ENCODE data around the gene EYA4.

EYA4 gene

GRCh38 chr6:133432021-133432989 lies 191.1 kb downstream of the EYA4 start:
- in situ Hi-C loops (cut with HindIII; ENCODE audit: low sequenced_read_pairs): no loop called here

GRCh38 chr6:133435065-133435728 lies 194.0 kb downstream of the EYA4 start:
- in situ Hi-C loops (cut with HindIII; ENCODE audit: low sequenced_read_pairs): no loop called here

GRCh38 chr6:133436652-133437051 lies 195.5 kb downstream of the EYA4 start:
- in situ Hi-C loops (cut with HindIII; ENCODE audit: low sequenced_read_pairs): no loop called here

DNA sequence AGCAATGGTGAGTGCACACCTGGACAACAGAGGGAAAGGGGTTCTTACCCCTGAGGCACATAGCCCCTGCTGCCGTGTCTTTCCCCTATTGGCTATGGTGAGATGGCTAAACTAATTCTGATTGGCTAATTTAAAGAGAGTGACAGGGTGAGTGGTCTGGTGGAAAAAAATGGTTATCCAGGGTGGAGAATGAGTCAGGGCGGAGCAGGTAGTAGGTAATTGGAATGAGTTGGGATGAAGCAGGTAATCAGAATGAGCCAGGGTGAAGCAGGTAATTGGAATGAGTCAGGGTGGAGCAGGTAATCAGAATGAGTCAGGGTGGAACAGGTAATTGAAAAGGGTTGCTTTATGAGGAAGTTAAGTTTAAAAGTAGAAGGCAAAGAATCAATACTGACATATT lies 200.3 kb downstream of the EYA4 start:
- in situ Hi-C loops (cut with HindIII; ENCODE audit: low sequenced_read_pairs): no loop called here

GRCh38 chr6:133446789-133447188 lies 205.6 kb downstream of the EYA4 start:
- in situ Hi-C loops (cut with HindIII; ENCODE audit: low sequenced_read_pairs): no loop called here

DNA sequence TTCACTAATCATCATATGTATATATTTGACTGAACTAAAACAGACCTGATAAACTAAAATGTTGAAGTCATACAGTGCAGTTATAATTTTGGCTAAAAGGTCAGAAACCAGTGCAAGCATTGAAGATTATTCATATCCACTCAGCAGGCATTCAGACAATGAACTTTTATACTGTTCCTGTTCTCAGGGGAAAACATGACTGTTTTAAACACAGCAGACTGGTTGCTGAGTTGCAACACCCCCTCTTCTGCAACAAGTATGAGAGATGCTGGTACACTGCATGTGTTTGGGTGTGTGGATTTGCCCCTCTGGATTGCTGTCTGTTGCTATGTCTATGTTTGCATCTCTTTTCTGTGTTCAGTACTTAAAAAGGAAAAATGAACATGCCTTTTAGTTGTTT lies 206.8 kb downstream of the EYA4 start:
- in situ Hi-C loops (cut with HindIII; ENCODE audit: low sequenced_read_pairs): no loop called here

DNA sequence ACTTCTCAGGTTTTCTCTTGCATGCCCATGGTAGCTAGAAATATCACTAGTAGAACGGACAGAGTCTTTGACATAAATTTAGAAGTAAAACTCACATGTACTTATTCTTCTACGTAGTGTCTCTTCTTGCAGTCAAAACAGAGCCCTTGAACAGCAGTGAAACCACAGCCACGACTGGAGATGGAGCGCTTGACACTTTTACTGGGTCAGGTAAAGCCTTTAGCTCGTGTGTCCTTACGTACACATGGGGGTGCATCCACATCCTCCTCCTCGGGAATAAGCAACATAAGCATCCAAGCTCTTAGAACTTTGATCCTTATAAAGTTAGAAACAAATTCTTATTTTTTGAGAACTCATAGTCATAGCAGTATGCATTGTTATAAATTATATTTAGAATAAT lies 215.3 kb downstream of the EYA4 start:
- in situ Hi-C loops (cut with HindIII; ENCODE audit: low sequenced_read_pairs): no loop called here

- in situ Hi-C loops (cut with HindIII; ENCODE audit: low sequenced_read_pairs): no loop called here
Measured at GRCh38 chr6:133456944-133457343, 215.8 kb downstream of the EYA4 start.

- in situ Hi-C loops (cut with HindIII; ENCODE audit: low sequenced_read_pairs): no loop called here
Measured at GRCh38 chr6:133460101-133460500, 218.9 kb downstream of the EYA4 start.

DNA sequence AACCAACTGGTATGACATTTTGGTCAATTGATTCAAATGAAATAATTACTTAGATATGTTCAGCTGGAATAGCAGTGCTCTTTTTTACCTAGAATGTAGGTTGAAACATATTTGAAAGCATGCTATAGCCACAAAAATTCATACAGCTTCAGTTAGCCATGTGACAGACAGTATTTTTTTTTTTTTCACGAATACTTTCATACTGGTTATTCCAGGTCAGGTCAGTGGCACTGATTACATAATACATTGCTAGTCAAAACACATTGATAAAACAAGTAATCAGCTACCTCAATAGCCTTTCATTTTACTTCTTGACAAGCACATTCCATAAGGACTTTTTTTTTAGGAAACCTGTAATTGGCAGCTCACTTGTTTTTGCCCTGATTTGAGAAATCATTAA lies 222.6 kb downstream of the EYA4 start:
- in situ Hi-C loops (cut with HindIII; ENCODE audit: low sequenced_read_pairs): no loop called here

DNA sequence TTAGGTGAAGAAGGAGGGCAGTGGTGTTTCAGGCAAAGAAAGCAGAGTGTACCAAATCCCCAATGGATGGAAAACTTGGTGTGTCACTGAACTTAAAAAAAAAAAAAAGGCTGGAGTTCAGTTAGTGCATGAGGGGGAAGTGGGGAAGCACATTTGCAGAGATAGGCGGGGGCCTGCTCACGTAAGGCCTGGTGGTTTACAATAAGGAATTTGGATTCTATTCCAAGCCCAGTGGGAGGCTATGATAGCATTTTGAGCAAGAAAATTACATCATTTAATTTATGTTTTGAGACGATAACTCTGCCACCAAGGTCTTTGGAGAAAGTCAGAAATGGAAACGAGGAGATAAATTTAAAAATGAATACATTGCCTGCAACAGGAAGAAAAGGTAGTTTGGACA lies 225.5 kb downstream of the EYA4 start:
- in situ Hi-C loops (cut with HindIII; ENCODE audit: low sequenced_read_pairs): no loop called here

DNA sequence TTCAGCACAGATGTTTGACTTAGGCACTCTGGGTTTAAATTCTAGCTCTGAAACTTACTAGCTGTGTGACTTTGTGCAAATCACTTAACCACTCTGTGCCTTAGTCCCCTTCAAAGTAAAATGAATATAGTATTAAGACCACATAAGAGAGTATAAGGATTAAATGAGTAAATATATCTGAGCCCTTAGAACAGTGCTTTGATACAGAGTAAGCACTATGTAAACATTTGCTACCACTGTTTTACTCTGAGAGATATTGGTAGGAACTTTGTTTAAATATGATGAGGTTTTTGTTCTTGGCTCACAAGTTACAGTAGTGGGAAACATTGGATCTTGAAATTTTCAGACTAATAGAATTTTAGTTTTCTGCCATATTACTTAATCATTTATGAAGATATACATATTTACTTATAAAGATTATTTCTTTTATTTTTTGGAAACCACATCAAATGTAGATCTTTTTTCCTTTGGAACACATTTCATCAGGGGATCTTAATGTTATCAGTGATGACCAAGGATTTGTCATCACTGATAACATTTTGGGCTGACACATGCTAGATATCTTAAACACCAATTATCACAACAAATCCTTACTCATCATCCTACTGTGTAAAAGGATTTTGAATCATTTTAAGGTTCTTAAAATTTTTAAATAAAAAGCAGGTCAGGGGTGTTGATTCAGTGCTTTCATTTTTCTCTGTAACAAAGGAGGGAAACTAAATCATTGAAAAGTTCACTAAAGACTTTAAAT lies 226.2 kb downstream of the EYA4 start:
- in situ Hi-C loops (cut with HindIII; ENCODE audit: low sequenced_read_pairs): no loop called here

- in situ Hi-C loops (cut with HindIII; ENCODE audit: low sequenced_read_pairs): no loop called here
Measured at GRCh38 chr6:133467982-133468380, 226.8 kb downstream of the EYA4 start.

GRCh38 chr6:133468591-133468990 lies 227.4 kb downstream of the EYA4 start:
- in situ Hi-C loops (cut with HindIII; ENCODE audit: low sequenced_read_pairs): no loop called here

DNA sequence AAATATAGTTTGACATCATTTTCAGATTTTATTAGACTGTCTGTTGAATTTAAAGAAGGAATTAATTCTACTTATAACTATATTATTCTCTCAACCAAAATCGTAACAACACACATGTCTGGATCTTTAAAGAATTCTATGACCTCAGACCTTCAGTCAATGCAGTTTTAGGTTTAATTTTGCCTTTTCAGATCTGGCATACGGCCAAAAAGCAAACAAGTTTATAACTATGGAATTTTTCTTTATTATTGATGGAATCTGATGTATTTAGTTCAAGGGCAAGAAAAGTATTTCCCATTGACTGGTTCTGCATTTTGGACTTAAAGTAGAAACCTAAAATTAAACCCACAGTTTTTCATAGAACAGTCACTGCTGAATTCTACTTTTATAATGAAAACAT lies 233.4 kb downstream of the EYA4 start:
- in situ Hi-C loops (cut with HindIII; ENCODE audit: low sequenced_read_pairs): no loop called here

- in situ Hi-C loops (cut with HindIII; ENCODE audit: low sequenced_read_pairs): no loop called here
Measured at GRCh38 chr6:133478673-133479072, 237.5 kb downstream of the EYA4 start.

GRCh38 chr6:133487174-133487573 lies 246.0 kb downstream of the EYA4 start:
- in situ Hi-C loops (cut with HindIII; ENCODE audit: low sequenced_read_pairs): no loop called here

DNA sequence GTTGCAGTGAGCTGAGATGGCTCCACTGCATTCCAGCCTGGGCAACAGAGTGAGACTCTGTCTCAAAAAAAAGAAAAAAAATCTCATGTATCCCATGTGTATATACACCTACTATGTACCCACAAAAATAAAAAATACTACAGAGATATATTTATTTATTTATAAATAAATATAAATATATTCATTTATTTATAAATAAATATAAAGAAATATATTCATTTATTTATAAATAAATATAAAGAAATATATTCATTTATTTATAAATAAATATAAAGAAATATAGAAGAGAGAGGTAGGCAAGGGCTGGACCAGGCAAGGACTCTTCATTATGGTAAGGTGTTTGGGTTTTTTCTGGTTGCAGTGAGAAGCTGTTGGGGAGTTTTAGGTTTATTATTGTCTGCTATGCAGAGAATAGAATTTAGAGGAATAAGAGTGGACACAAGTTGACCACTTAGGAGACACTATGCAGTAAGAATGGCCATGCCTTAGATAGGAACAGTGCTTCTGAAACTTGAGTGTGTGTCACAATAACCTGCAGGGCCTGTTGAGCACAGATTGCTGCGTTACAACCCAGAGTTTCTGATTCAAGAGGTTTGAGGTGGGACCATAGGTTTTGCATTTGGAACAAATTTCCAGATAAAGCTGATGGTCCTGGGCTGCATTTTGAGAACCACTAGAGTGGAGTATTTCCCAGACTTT lies 254.2 kb downstream of the EYA4 start:
- in situ Hi-C loops (cut with HindIII; ENCODE audit: low sequenced_read_pairs): no loop called here

DNA sequence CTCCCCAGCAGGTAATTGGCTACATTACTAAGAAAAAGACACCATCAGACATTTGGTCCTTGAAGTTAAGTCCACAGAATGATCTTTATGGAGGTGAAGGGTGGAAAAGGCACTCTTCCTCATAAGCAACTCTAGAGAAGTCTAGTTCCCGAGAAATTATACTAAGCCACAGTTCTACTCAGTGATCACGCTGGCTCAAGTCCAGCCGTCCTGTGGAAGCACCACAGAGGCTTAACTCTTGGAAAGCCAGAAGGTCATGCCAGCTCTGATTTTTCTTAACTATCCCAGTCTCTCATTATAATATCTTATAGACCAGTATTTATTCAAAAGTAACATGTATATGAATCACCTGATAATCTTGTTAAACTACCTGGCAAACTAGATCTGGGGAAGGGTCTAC lies 258.5 kb downstream of the EYA4 start:
- in situ Hi-C loops (cut with HindIII; ENCODE audit: low sequenced_read_pairs): no loop called here

DNA sequence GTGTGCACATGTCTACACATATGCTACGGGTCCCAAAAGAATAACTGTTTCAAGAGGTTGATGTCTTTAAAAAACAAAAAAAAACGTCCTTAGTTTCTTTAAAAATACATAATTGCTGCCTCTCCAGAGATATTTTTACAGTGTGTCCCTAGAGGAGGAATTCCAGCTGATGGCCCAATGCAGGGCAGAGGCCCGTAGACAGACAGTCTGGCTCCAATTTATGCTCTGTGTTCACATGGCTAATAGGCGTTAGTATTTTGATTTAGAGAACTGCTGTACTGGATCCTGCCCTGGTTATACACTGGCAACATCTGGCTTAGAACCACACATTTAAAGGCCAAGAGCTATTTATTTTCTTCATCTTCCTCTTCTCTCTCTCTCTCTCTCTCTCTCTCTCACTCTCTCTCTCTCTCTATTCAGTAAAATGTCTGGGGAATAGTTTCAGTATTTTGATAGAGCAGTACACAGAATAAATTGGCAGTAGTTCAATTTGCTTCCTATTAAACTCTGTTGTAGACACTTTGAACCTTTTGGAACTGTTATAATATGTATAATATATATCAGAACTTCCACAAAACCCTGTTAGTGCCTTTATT lies 260.6 kb downstream of the EYA4 start:
- in situ Hi-C loops (cut with HindIII; ENCODE audit: low sequenced_read_pairs): no loop called here
